ENCODE measurements around the gene TULP4. TPM values are rescaled to one million over a fixed set of nuclear protein-coding genes. Genes with fewer than 3 reads are reported as not detected.

The TULP4 gene
- 100 to 1,000 TPM in 6 of 8 experiments, 10 to 100 TPM in 2; 54.0 to 195 (median 151) TPM for total RNA-seq

- ATAC-seq (replicated peaks in 6 of 8), result no peak
- in situ Hi-C loops (cut with MboI; ENCODE audit: low pct_unique_long_range_greater_than_20kb in 2 of 9, low sequenced_read_pairs in 9 of 9, unreplicated experiment in 9 of 9), result no loop called here
- Histone ChIP-seq H3K4me3 (no peak within 1 kb of the TSS), H3K4me1 (replicated peaks in 1 of 2) (no peaks in the 10 kb centered on the region), H3K27ac (peak within 1 kb of the TSS in 1 of 2 donors; percentile 23)
- WGBS, 10 experiments, result 25 to 94% (median 74%) methylated on average over 2 to 6 of the region's 6 CpGs
Measured at GRCh38 chr6:158312165-158312564, at the start of gene TULP4. Gene TULP4 (plus strand): TSS chr6:158312465. CDS start chr6:158314017, 1,552 bp downstream.

GRCh38 chr6:158262755-158263154, 49.5 kb upstream of the TULP4 start:
- Histone ChIP-seq H3K27ac (no peak overlapping the region), H3K4me1 (replicated peaks in 1 of 2) (no peaks in the 10 kb centered on the region), H3K4me3 (no peak overlapping the region)
- in situ Hi-C loops (cut with MboI; ENCODE audit: low pct_unique_long_range_greater_than_20kb in 2 of 9, low sequenced_read_pairs in 9 of 9, unreplicated experiment in 9 of 9), result no loop called here
- ATAC-seq (replicated peaks in 6 of 8), result no peak
- WGBS, 10 experiments, result 20 to 92% (median 53%) methylated on average over 1 to 5 of the region's 5 CpGs; no CpG with 5 or more reads in 3 of the 10 experiments

DNA sequence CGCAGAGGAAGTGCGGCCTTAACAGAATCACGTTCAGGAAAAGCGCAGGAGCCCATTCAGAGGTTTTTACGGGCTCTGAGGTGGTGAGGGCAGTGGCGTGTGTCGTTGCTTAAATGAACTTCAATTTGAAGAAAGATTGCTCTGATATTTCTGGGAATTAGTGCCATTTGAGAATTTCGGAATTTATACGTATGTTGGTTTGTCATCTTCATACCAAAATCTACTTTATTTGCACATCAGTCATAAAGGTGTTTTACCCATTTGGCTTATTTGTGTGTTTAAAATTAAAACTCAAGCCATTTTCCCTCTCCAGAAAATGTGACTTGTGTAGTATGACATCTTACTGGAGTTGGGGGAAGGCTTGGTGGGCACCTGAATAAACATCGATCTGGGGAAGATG, 48.1 kb upstream of the TULP4 start:
- in situ Hi-C loops (cut with MboI; ENCODE audit: low pct_unique_long_range_greater_than_20kb in 2 of 9, low sequenced_read_pairs in 9 of 9, unreplicated experiment in 9 of 9), result no loop called here
- no peaks in the 10 kb centered on the region for H3K4me1 ChIP-seq (replicated peaks in 1 of 2)
- no peak overlapping the region for H3K27ac ChIP-seq
- H3K4me3 ChIP-seq, result no peak overlapping the region
- ATAC-seq (replicated peaks in 6 of 8), result no peak
- WGBS, 10 experiments, result 94 to 100% (median 96%) methylated on average over 5 to 10 of the region's 10 CpGs

DNA sequence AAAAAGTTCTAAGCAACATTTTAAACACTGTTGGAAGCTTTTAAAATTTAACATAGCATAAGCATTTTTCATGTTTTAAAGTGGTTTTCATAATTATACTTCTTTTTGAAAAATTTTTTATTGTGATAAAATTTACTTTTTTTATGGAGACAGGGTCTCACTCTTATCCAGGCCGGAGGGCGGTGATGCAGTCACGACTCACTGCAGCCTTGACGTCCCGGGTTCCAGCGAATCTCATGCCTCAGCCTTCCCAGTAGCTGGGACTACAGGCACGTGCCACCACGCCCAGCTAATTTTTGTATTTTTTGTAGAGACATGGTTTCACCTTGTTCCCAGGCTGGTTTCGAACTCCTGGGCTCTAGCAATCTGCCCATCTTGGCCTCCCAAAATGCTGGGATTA, 46.1 kb upstream of the TULP4 start:
- ATAC-seq (replicated peaks in 6 of 8), result no peak
- Histone ChIP-seq H3K4me3 (no peak overlapping the region), H3K27ac (no peak overlapping the region), H3K4me1 (replicated peaks in 1 of 2) (no peaks in the 10 kb centered on the region)
- in situ Hi-C loops (cut with MboI; ENCODE audit: low pct_unique_long_range_greater_than_20kb in 2 of 9, low sequenced_read_pairs in 9 of 9, unreplicated experiment in 9 of 9), result no loop called here
- 81 to 100% (median 99%) methylated on average over 1 to 9 of the region's 9 CpGs; no CpG with 5 or more reads in 1 of the 10 experiments for WGBS, 10 experiments

GRCh38 chr6:158268361-158269147, 43.7 kb upstream of the TULP4 start:
- H3K4me1 ChIP-seq (replicated peaks in 1 of 2), result no peaks in the 10 kb centered on the region
- H3K27ac ChIP-seq, result no peak overlapping the region
- H3K4me3 ChIP-seq, result no peak overlapping the region
- ATAC-seq (replicated peaks in 6 of 8), result no peak
- WGBS, 10 experiments, result 28 to 100% (median 62%) methylated on average over 1 to 2 of the region's 2 CpGs; no CpG with 5 or more reads in 1 of the 10 experiments
- in situ Hi-C loops (cut with MboI; ENCODE audit: low pct_unique_long_range_greater_than_20kb in 2 of 9, low sequenced_read_pairs in 9 of 9, unreplicated experiment in 9 of 9), result no loop called here

GRCh38 chr6:158269657-158270056, 42.6 kb upstream of the TULP4 start:
- 50 to 100% (median 73%) methylated on average over 1 to 3 of the region's 3 CpGs; no CpG with 5 or more reads in 1 of the 10 experiments for WGBS, 10 experiments
- Histone ChIP-seq H3K4me1 (replicated peaks in 1 of 2) (no peaks in the 10 kb centered on the region), H3K4me3 (no peak overlapping the region), H3K27ac (no peak overlapping the region)
- no peak for ATAC-seq (replicated peaks in 6 of 8)
- in situ Hi-C loops (cut with MboI; ENCODE audit: low pct_unique_long_range_greater_than_20kb in 2 of 9, low sequenced_read_pairs in 9 of 9, unreplicated experiment in 9 of 9), result no loop called here

- in situ Hi-C loops (cut with MboI; ENCODE audit: low pct_unique_long_range_greater_than_20kb in 2 of 9, low sequenced_read_pairs in 9 of 9, unreplicated experiment in 9 of 9), result no loop called here
- 98 to 100% (median 100%) methylated on average over 1 to 9 of the region's 11 CpGs; no CpG with 5 or more reads in 1 of the 10 experiments for WGBS, 10 experiments
- no peak for ATAC-seq (replicated peaks in 6 of 8)
- no peak overlapping the region for H3K4me3 ChIP-seq
- H3K4me1 ChIP-seq (replicated peaks in 1 of 2), result no peaks in the 10 kb centered on the region
- no peak overlapping the region for H3K27ac ChIP-seq
Measured at GRCh38 chr6:158270389-158271127, 41.7 kb upstream of the TULP4 start.

DNA sequence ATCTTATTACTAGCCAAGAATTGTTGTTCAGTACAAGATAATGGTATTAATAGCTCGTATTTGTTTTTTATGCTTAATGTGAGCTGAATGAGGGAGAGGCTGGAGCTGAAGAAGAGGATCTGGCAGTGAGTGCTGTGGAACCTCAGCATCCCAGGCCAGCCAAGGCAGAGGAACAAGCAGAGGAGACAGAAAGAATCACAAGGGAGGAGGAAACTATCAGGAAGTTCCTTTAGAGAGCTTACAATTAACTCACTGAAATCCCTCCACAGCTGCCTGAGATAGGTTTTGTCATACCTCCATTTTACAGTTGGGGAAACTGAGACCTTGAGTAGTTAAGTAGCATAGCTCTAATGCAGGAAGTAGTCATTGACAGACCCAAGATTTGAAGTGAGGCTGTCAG, 39.9 kb upstream of the TULP4 start:
- 88 to 100% (median 100%) methylated on average over 1 of the region's 1 CpG; no CpG with 5 or more reads in 2 of the 10 experiments for WGBS, 10 experiments
- H3K27ac ChIP-seq, result no peak overlapping the region
- ATAC-seq (replicated peaks in 6 of 8), result no peak

GRCh38 chr6:158278004-158278403, 34.3 kb upstream of the TULP4 start:
- WGBS, 10 experiments, result 71 to 100% (median 90%) methylated on average over 1 to 2 of the region's 2 CpGs; no CpG with 5 or more reads in 5 of the 10 experiments
- no peak overlapping the region for H3K27ac ChIP-seq
- H3K4me3 ChIP-seq, result no peak overlapping the region
- no peaks in the 10 kb centered on the region for H3K4me1 ChIP-seq (replicated peaks in 1 of 2)
- ATAC-seq (replicated peaks in 6 of 8), result no peak
- in situ Hi-C loops (cut with MboI; ENCODE audit: low pct_unique_long_range_greater_than_20kb in 2 of 9, low sequenced_read_pairs in 9 of 9, unreplicated experiment in 9 of 9), result no loop called here

More for the DNA sequence above, 39.9 kb upstream of the TULP4 start:
- no peaks in the 10 kb centered on the region for H3K4me1 ChIP-seq (replicated peaks in 1 of 2)
- in situ Hi-C loops (cut with MboI; ENCODE audit: low pct_unique_long_range_greater_than_20kb in 2 of 9, low sequenced_read_pairs in 9 of 9, unreplicated experiment in 9 of 9), result no loop called here
- H3K4me3 ChIP-seq, result no peak overlapping the region

DNA sequence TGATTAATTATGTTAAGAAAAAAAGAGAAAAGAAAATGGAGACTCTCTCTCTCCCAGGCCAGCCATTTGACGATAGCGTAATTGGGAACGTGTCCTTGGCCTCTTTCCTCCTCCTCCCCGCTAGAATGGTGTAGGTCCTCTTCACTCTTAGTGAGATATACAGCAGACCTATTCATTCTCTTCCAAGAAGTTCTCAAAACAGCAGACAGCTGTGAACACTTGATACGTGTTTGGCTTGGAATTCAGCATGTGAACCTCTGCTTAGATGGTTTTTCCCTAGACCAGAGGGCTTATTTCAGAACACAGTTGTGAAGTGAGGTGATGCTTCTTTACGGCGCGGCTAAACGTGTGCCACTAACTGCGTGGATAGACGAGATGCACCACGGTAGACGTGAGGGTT, 32.6 kb upstream of the TULP4 start:
- Histone ChIP-seq H3K4me1 (replicated peaks in 1 of 2) (peaks cover 11 to 14% of the 10 kb centered on the region in 2 donors), H3K4me3 (no peak overlapping the region), H3K27ac (no peak overlapping the region)
- ATAC-seq (replicated peaks in 6 of 8), result no peak
- 84 to 93% (median 90%) methylated on average over 4 to 12 of the region's 13 CpGs; no CpG with 5 or more reads in 3 of the 10 experiments for WGBS, 10 experiments
- in situ Hi-C loops (cut with MboI; ENCODE audit: low pct_unique_long_range_greater_than_20kb in 2 of 9, low sequenced_read_pairs in 9 of 9, unreplicated experiment in 9 of 9), result no loop called here

DNA sequence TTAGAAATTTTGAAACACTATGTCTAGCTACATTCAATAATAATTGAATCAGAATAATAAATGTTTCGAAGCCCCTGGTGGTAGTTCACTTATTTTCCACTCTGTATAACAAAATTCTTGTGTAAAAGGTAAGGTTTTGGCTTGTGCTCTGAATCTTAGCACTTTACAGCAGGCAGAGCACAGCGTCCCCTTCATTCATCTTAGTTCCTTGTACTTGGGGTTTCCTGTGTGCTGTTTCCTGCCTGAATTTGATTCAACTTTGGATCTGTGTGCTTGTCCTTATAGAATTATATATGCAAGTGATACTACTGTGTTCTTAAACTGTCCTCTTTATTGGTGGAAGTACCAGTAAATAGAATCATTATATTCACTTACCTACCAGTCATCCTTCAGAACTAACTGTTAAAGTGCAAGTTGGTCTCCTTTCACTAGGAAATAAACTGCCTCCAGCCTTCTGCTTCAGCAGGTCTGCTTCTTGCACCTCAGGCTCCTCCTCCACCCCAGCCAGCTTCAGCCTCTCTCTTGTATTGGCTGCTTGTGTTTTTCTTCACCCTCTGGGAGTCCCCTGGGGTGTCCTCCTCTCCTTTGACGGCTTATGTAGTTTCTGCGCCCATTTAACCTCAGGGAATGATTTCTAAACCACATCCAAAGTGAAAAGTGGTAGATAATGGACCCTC, 28.8 kb upstream of the TULP4 start:
- ATAC-seq (replicated peaks in 6 of 8), result peak in 7 of 8 experiments; percentile 29 to 69 (median 52)
- H3K4me3 ChIP-seq, result no peak overlapping the region
- WGBS, 10 experiments, result 20 to 100% (median 61%) methylated on average over 1 to 4 of the region's 4 CpGs; no CpG with 5 or more reads in 2 of the 10 experiments
- in situ Hi-C loops (cut with MboI; ENCODE audit: low pct_unique_long_range_greater_than_20kb in 2 of 9, low sequenced_read_pairs in 9 of 9, unreplicated experiment in 9 of 9), result no loop called here
- H3K27ac ChIP-seq, result peak overlapping the region in 1 of 2 donors; percentile 16
- peaks cover 14 to 17% of the 10 kb centered on the region in 2 donors for H3K4me1 ChIP-seq (replicated peaks in 1 of 2)

GRCh38 chr6:158284007-158284875, 28.0 kb upstream of the TULP4 start:
- WGBS, 10 experiments, result 15 to 65% (median 40%) methylated on average over 2 to 7 of the region's 11 CpGs
- in situ Hi-C loops (cut with MboI; ENCODE audit: low pct_unique_long_range_greater_than_20kb in 2 of 9, low sequenced_read_pairs in 9 of 9, unreplicated experiment in 9 of 9), result no loop called here
- ATAC-seq (replicated peaks in 6 of 8), result peak; percentile 64 to 98 (median 90)
- peaks cover 14 to 17% of the 10 kb centered on the region in 2 donors for H3K4me1 ChIP-seq (replicated peaks in 1 of 2)
- no peak overlapping the region for H3K4me3 ChIP-seq
- peak overlapping the region in 1 of 2 donors; percentile 40 for H3K27ac ChIP-seq
